ENCODE data around the gene TSPAN5. TPM values are rescaled to one million over a fixed set of nuclear protein-coding genes. Genes with fewer than 3 reads are reported as not detected.

The TSPAN5 gene
- total and polyA plus RNA-seq, 2 of the 4 experiments (the other 2 are of a cell fraction): 64.8 to 79.6 TPM

- TF ChIP-seq CEBPB (IDR thresholded peaks at IDR 0.05; ENCODE audit: low read depth, low read length) (no peak), FOS (IDR thresholded peaks at IDR 0.05; ENCODE audit: low read depth, low read length) (no peak), ELK1 (IDR thresholded peaks at IDR 0.05; ENCODE audit: borderline replicate concordance, low read depth, low read length) (no peak), CTCF (conservative IDR thresholded peaks at IDR 0.05; ENCODE audit: low read depth, low read length) (no peak), MXI1 (IDR thresholded peaks at IDR 0.05; ENCODE audit: borderline replicate concordance, low read depth, low read length) (no peak), POLR2A (IDR thresholded peaks at IDR 0.05; ENCODE audit: low read depth, low read length) (no peak), CHD1 (IDR thresholded peaks at IDR 0.05; ENCODE audit: low read depth, low read length) (no peak), MAZ (IDR thresholded peaks at IDR 0.05; ENCODE audit: borderline replicate concordance, low read depth, low read length) (no peak), RAD21 (IDR thresholded peaks at IDR 0.05; ENCODE audit: low read length) (no peak), RFX5 (IDR thresholded peaks at IDR 0.05; ENCODE audit: low read depth, low read length) (no peak), NFE2L2 (IDR thresholded peaks at IDR 0.05; ENCODE audit: low read depth, low read length) (no peak), BHLHE40 (IDR thresholded peaks at IDR 0.05; ENCODE audit: low read depth, low read length) (no peak), MAFK (IDR thresholded peaks at IDR 0.05; ENCODE audit: low read depth, low read length) (no peak), SMC3 (IDR thresholded peaks at IDR 0.05; ENCODE audit: low read depth, low read length) (no peak), RCOR1 (IDR thresholded peaks at IDR 0.05; ENCODE audit: insufficient replicate concordance, low read length) (no peak)
- TF ChIP-seq, protein P1, sequence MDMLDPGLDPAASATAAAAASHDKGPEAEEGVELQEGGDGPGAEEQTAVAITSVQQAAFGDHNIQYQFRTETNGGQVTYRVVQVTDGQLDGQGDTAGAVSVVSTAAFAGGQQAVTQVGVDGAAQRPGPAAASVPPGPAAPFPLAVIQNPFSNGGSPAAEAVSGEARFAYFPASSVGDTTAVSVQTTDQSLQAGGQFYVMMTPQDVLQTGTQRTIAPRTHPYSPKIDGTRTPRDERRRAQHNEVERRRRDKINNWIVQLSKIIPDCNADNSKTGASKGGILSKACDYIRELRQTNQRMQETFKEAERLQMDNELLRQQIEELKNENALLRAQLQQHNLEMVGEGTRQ (IDR thresholded peaks at IDR 0.05; ENCODE audit: low read depth, low read length): no peak
- H3K79me1 ChIP-seq (ENCODE audit: low read depth in 1 of 2, low read length in 2 of 2): peaks cover 43 to 72% of the 10 kb centered on the region in 2 experiments
- H3K56ac ChIP-seq (ENCODE audit: extremely low read depth, insufficient read depth, low read length): no peak overlapping the region
- H2AFZ ChIP-seq (replicated peaks; ENCODE audit: low read length, poor library complexity): no peak overlapping the region
- H3K4me3 ChIP-seq (ENCODE audit: insufficient read depth, low read depth, low read length): no peak overlapping the region
- ChIA-PET CTCF (no interaction called here), POLR2A (ENCODE audit: unreplicated experiment) (no interaction called here)
- dilution Hi-C loops (cut with HindIII; ENCODE audit: low sequenced_read_pairs, unreplicated experiment) (no loop called here), in situ Hi-C loops (cut with MboI; ENCODE audit: low sequenced_read_pairs) (no loop called here), intact Hi-C loops (cut with micrococcal nuclease) (no loop called here)
- peaks cover 11% of the 10 kb centered on the region for H4K20me1 ChIP-seq (ENCODE audit: insufficient read depth, low read length)
- H3K4ac ChIP-seq (ENCODE audit: low read depth, low read length): no peak overlapping the region
- peak; percentile 30; the same call in 1 of the 2 replicates for ATAC-seq (ENCODE audit: low read depth)
- H3K9me3 ChIP-seq (ENCODE audit: control insufficient read depth, insufficient read depth, low read length): no peaks in the 10 kb centered on the region
- no peak overlapping the region for H4K91ac ChIP-seq (ENCODE audit: insufficient read depth, low read depth, low read length)
- no peaks in the 10 kb centered on the region for H3K36me3 ChIP-seq (ENCODE audit: control insufficient read depth, insufficient read depth, low read length)
- H3K27ac ChIP-seq (ENCODE audit: insufficient read depth, low read length): no peak overlapping the region
- H4K8ac ChIP-seq (ENCODE audit: low read depth in 2 of 2, low read length in 2 of 2): no peak overlapping the region
- no peak overlapping the region for H3K18ac ChIP-seq (ENCODE audit: low read depth, low read length)
- peaks cover 17% of the 10 kb centered on the region for H3K4me1 ChIP-seq (ENCODE audit: control insufficient read depth, insufficient read depth, low read length)
- no peak overlapping the region for H4K5ac ChIP-seq (ENCODE audit: low read depth, low read length)
- no peak overlapping the region for H2BK5ac ChIP-seq (ENCODE audit: low read depth, low read length, poor library complexity, severe bottlenecking)
- no peaks in the 10 kb centered on the region for H3K27me3 ChIP-seq (ENCODE audit: control insufficient read depth, insufficient read depth, low read length)
- no peak overlapping the region for H2AK9ac ChIP-seq (replicated peaks; ENCODE audit: low read depth, low read length, poor library complexity)
- 0 out of 2 replicates have a peak overlapping the region, but pooled peaks have one; percentile 6 for H3K14ac ChIP-seq (replicated peaks; ENCODE audit: low read depth, low read length)
- H2BK120ac ChIP-seq (ENCODE audit: low read depth, low read length): no peak overlapping the region
- no peak overlapping the region for H2BK15ac ChIP-seq (ENCODE audit: low read depth, low read length)
- H2AK5ac ChIP-seq (ENCODE audit: low read depth, low read length): no peak overlapping the region
- H3K23ac ChIP-seq (ENCODE audit: low read depth, low read length): no peak overlapping the region
- H2BK20ac ChIP-seq (ENCODE audit: low read depth, low read length): no peak overlapping the region
- DNase-seq: no peak
- H3K4me2 ChIP-seq (ENCODE audit: low read depth, low read length): no peak overlapping the region
- peaks cover 14% of the 10 kb centered on the region for H3K9me1 ChIP-seq (ENCODE audit: insufficient read depth, low read length)
- 100% methylated on average over 1 of the region's 2 CpGs; no CpG with 5 or more reads in 1 of the 2 experiments for WGBS, 2 experiments (ENCODE audit: extremely low coverage in 2 of 2, insufficient read length in 1 of 2)
- H3K9ac ChIP-seq (ENCODE audit: low read depth, low read length): no peak overlapping the region
- BruUV-seq (replicated peaks): no TSS peak
These were observed 39.2 kb downstream of the TSPAN5 start for GRCh38 chr4:98619180-98619579.

All from IMR-90 (cell line).